ENCODE data around the gene SOCS4.
"Not testable (repeated sequence)": the region's sequence is repeated elsewhere in the genome, so short reads cannot be mapped to it uniquely, and the experiment has no call there.

The SOCS4 gene

DNA sequence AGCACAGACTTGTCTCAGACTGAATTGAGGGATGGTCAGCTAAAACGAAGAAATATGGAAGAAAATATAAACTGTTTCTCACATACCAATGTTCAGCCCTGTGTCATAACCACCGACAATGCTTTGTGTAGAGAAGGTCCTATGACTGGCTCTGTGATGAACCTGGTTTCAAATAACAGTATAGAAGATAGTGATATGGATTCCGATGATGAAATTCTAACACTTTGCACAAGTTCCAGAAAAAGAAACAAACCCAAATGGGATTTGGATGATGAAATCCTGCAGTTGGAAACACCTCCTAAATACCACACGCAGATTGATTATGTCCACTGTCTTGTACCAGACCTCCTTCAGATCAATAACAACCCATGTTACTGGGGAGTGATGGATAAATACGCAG is 16.5 kb downstream of the SOCS4 start:
- H3K27me3 Mint-ChIP-seq: no peaks in the 10 kb centered on the region
- H3K9me3 Mint-ChIP-seq: no peaks in the 10 kb centered on the region
- H3K27ac Mint-ChIP-seq: no peak overlapping the region
- peaks cover 10% of the 10 kb centered on the region for H3K36me3 Mint-ChIP-seq
- no peak overlapping the region for H3K4me3 Mint-ChIP-seq
- peaks cover 22% of the 10 kb centered on the region for H3K4me1 Mint-ChIP-seq

DNA sequence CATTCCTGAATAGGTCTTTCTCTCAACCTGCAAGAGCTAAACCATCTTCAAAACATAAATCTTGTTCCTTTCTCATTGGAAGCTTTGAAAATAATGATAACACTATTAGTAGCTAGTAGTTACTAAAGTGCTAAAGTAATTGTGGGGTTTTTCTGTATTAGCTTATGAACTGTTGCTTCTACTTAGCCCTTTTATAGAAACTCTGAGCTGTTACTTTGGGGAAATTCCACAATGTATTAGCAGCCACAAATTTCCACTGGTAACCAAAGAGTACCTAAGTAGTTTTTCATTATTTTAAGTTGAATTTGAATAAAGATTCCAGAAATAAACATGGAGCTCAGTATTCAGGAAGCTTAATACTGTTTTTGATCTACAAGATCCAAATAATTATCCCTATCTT is 18.1 kb downstream of the SOCS4 start:
- peak overlapping the region; percentile 78 for H3K27ac Mint-ChIP-seq
- peaks cover 10% of the 10 kb centered on the region for H3K36me3 Mint-ChIP-seq
- no peaks in the 10 kb centered on the region for H3K27me3 Mint-ChIP-seq
- no peaks in the 10 kb centered on the region for H3K9me3 Mint-ChIP-seq
- peak overlapping the region; percentile 42 for H3K4me3 Mint-ChIP-seq
- peaks cover 15% of the 10 kb centered on the region for H3K4me1 Mint-ChIP-seq

DNA sequence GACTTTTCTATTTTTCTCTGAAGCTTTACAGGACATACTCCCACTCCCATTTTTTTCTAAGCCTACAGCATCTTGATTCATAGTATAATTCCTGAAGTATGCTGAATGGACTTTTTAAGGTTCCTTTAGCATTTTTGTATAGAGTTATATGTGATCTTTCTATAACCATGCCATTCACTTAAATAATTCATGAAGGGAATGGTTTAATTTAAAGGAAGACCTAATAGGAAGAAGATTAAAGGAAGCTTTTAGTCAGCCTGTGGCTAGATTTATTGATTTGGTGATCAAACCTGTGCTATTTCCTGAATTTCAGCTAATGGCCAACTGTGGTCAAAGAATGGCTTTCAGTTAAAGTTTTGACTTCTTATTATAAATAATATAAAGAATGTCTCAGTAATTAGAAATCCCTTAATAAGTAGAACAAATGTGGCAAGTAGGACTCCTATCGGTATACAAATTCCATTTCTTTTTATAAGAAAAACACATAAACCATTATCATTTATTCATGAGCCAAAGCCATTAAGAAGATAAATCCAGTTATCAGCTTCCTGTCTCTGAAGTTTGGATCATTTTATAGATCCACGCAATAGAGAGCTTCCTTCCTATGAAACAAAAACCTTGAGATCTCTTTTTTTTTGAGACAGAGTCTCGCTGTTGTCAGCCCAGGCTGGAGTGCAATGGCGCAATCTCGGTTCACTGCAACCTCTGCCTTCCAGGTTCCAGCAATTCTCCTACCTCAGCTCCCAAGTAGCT is 20.4 kb downstream of the SOCS4 start:
- H3K27me3 Mint-ChIP-seq: no peaks in the 10 kb centered on the region
- peaks cover 25% of the 10 kb centered on the region for H3K4me1 Mint-ChIP-seq
- no peak overlapping the region for H3K27ac Mint-ChIP-seq
- H3K9me3 Mint-ChIP-seq: no peaks in the 10 kb centered on the region
- peaks cover 10% of the 10 kb centered on the region for H3K36me3 Mint-ChIP-seq
- H3K4me3 Mint-ChIP-seq: no peak overlapping the region

DNA sequence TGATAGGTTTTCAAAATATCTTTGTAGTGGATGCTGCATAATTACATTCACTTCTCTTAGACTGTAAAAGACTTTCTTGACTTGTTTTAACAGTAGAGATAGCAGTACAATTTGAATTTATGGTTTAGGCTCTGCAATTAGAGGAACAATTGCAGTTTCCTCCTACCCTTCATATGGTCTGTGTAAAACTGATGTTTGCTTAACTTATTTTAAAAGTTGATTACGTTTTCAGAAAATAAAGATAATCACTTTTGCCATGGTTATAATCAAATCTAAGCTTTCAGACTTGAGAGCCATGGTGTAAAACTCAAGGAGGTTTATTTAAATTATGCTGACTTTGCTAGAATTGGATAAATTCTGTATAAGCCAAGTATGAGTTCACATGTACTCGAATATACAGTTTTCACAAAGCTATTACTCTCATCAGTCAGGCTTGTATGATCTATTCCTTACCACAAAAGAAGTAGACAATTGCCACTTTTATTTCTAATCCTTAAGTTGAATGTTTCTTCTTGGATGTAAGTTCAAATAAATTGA is 21.9 kb downstream of the SOCS4 start:
- Mint-ChIP-seq H3K36me3 (peaks cover 9% of the 10 kb centered on the region), H3K27ac (no peak overlapping the region), H3K4me3 (no peak overlapping the region), H3K4me1 (peaks cover 36% of the 10 kb centered on the region), H3K9me3 (no peaks in the 10 kb centered on the region), H3K27me3 (no peaks in the 10 kb centered on the region)

DNA sequence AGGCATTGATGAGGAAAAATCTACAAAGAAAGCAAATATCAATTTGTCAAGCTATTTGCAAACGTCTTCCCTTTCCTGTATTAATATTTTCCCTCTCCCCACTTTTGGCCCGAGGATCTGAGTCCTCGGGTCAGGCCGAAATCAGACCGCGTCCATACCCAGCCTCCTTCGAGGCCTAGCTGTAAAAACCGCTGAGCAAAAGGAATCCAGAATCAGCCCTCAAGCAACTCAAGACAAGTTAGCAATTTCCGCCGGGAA is 24.1 kb downstream of the SOCS4 start:
- Mint-ChIP-seq H3K27ac (peak overlapping the region; percentile 93), H3K4me1 (peaks cover 40% of the 10 kb centered on the region), H3K9me3 (no peaks in the 10 kb centered on the region), H3K36me3 (peaks cover 14% of the 10 kb centered on the region), H3K27me3 (no peaks in the 10 kb centered on the region), H3K4me3 (peak overlapping the region; percentile 87)

DNA sequence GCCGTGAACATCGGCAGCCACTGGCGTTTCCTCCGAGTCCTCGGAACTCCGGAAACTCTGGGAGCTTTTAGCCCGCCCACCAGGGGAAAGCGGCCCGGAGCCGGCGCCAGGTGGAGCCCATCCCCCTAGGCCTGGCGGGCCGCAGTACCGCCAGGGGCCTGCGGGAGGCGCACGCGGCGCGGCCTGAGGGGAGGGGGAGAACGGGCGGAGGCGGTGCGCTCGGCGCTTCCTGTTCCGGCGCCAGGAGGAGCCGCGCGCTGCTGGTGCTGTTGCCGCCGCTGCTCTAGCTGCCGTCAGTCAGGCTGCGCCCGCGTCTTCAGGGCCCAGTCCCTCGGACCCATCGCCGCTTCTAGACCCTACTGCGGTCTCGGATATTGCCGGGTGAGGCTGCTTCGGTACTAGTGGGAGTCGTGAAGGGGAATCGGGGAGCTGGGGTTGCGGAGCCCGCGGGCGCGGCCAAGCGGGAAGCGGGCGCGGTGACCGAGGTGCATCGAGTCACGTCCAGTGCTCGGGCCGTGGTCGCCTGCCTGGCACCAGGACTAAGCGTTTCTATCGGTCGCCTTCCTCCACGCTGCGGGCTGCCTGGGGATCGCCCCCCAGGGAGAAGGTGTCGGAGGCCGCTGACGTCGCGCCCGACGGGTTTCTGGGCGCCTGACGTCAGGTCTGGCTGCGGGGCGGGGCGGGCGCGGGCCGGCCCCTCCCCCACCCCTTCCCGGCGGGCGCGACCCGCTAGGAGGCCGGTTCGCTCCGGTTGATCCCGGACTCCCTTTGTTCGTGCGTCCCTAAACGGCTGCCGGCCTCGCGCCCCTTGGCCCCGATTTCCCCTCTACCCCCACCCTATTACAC is 24.6 kb downstream of the SOCS4 start, which contains the start of gene MAPK1IP1L:
Gene MAPK1IP1L (plus strand): TSS at position 225 of the 846 bp plus-strand sequence. CDS start 10,037 bp downstream, outside the sequence.
- Mint-ChIP-seq H3K27ac (peak within 1 kb of the TSS; percentile 93), H3K4me3 (peak within 1 kb of the TSS; percentile 88), H3K36me3 (peaks cover 14% of the 10 kb centered on the region), H3K27me3 (no peaks in the 10 kb centered on the region), H3K9me3 (no peaks in the 10 kb centered on the region), H3K4me1 (peaks cover 45% of the 10 kb centered on the region)

DNA sequence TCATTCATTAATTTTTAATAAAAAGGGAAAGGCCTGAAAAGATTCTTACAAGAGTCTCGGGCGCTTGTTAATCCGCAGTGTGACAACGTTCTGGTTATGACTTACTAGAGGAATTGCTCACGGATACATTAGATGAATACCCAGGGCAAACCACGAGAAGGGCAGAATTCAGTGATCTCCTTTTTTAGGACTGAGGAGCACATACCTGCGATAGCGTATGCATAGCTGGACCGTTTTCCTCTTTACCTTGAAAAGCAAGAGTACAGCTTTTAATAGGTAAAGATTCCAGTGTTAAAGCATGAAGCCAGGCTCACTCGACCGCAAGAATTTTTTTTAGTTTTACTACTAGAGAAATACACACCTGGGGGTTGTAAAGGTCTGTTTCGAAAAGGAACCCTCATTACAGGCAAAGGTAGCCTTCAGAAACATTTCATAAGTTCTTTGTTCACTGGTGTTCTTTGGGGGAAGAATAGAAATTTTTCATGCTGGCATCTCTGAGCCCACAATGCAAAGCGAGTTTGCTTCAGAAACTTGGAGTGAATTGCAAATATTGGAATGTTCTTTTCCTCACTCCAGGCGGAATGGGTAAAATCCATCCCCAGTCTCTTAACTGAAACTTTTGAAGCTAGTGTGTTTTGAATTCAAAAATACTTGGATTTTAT is 25.4 kb downstream of the SOCS4 start:
- Mint-ChIP-seq H3K9me3 (no peaks in the 10 kb centered on the region), H3K36me3 (peaks cover 14% of the 10 kb centered on the region), H3K4me1 (peaks cover 47% of the 10 kb centered on the region), H3K27ac (peak overlapping the region; percentile 82), H3K27me3 (no peaks in the 10 kb centered on the region), H3K4me3 (peak overlapping the region; percentile 88)

DNA sequence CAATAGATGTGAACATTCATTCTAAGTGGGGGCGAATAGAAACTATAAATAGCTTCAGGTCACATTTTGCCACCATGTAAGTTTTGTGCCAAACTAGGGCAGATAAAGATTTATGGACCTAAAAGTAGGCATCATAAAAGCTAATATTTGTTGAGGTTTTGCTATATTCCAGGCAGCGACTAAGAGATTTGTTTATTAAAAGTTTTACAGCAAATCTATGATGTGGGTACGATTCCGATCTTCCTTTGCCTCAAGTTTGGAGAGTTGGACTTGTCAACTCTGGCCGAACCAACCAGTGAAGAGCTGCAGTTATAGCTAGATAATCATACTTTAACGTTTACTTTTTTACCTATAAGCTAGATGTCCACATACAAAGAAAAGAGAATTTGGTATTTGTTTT is 26.0 kb downstream of the SOCS4 start:
- Mint-ChIP-seq H3K9me3 (no peaks in the 10 kb centered on the region), H3K27ac (peak overlapping the region; percentile 82), H3K4me3 (peak overlapping the region; percentile 88), H3K27me3 (no peaks in the 10 kb centered on the region), H3K4me1 (peaks cover 49% of the 10 kb centered on the region), H3K36me3 (peaks cover 14% of the 10 kb centered on the region)

DNA sequence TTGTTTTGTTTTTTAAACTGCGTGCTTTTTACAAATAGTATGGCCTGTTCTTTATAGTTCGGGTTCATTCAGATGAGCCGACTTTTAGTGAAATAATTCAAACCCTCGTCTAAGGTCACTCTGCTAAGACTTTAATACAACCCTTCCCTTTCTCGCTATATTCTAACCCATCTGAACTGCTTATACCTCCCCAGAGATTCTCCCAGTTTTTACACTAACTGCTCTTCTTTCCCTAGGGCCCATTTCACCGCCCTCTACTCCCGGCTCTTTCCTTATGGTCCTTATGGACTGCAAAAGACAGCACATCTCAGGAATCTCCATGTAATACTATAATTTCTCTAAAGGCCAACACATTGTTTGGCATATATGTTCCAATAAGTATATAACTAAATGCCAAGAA is 26.5 kb downstream of the SOCS4 start:
- Mint-ChIP-seq H3K36me3 (peaks cover 16% of the 10 kb centered on the region), H3K4me3 (peak overlapping the region; percentile 88), H3K9me3 (no peaks in the 10 kb centered on the region), H3K27ac (peak overlapping the region; percentile 60), H3K4me1 (peaks cover 54% of the 10 kb centered on the region), H3K27me3 (no peaks in the 10 kb centered on the region)

DNA sequence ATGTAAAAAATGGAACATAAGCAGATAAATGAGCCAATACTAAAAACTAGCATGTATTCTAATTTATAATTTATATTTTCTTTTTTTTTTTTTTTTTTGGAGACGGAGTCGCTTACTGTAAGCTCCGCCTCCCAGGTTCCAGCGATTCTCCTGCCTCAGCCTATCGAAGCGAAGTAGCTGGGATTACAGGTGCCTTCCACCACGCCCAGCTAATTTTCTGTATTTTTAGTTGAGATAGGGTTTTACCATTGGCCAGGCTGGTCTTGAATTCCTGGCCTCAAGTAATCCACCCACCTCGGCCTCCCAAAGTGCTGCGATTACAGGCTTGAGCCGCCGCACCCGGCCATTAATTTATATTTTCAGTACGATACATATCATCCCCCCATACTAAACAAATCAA is 27.1 kb downstream of the SOCS4 start:
- peak overlapping the region; percentile 88 for H3K4me3 Mint-ChIP-seq
- no peaks in the 10 kb centered on the region for H3K27me3 Mint-ChIP-seq
- peaks cover 16% of the 10 kb centered on the region for H3K36me3 Mint-ChIP-seq
- no peaks in the 10 kb centered on the region for H3K9me3 Mint-ChIP-seq
- peak overlapping the region; percentile 41 for H3K27ac Mint-ChIP-seq
- peaks cover 54% of the 10 kb centered on the region for H3K4me1 Mint-ChIP-seq

DNA sequence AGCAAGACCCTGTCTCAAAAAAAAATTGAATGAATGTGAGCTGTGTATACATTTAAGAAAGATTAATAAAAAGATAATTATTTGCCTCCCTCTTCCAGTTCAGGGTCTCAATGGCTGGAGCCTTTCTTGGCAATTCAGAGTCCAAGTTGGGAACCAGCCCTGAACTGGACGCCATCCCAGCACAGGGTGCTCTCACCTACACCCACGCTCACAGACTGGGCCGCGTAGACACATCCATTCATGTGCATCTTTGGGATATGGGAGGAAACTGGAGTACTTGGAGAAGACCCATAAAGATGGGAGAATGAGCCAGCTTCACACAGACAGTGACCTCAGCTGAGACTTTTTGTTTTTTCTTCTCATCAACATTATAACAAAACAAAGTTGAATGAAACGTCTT is 30.9 kb downstream of the SOCS4 start:
- Mint-ChIP-seq H3K27me3 (no peaks in the 10 kb centered on the region), H3K4me3 (no peak overlapping the region), H3K27ac (no peak overlapping the region), H3K36me3 (peaks cover 20% of the 10 kb centered on the region), H3K9me3 (no peaks in the 10 kb centered on the region), H3K4me1 (peaks cover 69% of the 10 kb centered on the region)

DNA sequence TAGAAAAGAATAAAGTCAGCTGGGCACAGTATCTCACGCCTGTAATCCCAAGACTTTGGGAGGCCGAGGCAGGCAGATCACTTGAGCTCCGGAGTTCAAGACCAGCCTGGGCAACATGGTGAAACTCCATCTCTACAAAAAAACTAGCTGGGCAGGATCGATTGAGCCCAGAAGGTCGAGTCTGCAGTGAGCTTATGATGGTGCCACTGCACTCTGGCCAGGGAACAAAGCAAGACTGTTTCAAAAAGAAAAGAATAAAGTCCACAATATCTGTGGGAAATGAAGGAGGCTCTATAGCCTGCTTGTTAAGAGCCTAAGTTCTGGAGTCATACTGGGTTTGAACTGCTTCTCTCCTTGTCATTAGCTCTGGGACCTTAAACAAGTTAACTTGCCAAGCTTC is 32.3 kb downstream of the SOCS4 start:
- no peaks in the 10 kb centered on the region for H3K9me3 Mint-ChIP-seq
- no peak overlapping the region for H3K4me3 Mint-ChIP-seq
- H3K4me1 Mint-ChIP-seq: peaks cover 60% of the 10 kb centered on the region
- no peaks in the 10 kb centered on the region for H3K27me3 Mint-ChIP-seq
- peaks cover 15% of the 10 kb centered on the region for H3K36me3 Mint-ChIP-seq
- H3K27ac Mint-ChIP-seq: peak overlapping the region; percentile 2

DNA sequence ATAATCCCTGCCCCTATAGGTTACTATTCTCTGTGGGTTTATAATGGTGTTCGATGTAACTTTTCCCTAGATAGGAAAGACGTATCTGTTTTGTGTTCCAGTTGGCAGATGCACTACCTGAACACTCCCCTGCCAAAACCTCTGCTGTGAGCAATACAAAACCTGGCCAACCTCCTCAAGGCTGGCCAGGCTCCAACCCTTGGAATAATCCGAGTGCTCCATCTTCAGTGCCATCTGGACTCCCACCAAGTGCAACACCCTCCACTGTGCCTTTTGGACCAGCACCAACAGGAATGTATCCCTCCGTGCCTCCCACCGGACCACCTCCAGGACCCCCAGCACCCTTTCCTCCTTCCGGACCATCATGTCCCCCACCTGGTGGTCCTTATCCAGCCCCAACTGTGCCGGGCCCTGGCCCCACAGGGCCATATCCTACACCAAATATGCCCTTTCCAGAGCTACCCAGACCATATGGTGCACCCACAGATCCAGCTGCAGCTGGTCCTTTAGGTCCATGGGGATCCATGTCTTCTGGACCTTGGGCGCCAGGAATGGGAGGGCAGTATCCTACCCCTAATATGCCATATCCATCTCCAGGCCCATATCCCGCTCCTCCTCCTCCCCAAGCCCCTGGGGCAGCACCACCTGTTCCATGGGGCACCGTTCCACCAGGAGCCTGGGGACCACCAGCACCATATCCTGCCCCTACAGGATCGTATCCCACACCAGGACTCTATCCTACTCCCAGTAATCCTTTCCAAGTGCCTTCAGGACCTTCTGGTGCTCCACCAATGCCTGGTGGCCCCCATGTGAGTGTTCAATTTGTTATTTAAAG is 35.7 kb downstream of the SOCS4 start:
- no peak overlapping the region for H3K4me3 Mint-ChIP-seq
- H3K27ac Mint-ChIP-seq: peak overlapping the region; percentile 74
- peaks cover 43% of the 10 kb centered on the region for H3K4me1 Mint-ChIP-seq
- H3K27me3 Mint-ChIP-seq: no peaks in the 10 kb centered on the region
- peaks cover 22% of the 10 kb centered on the region for H3K36me3 Mint-ChIP-seq
- no peaks in the 10 kb centered on the region for H3K9me3 Mint-ChIP-seq

DNA sequence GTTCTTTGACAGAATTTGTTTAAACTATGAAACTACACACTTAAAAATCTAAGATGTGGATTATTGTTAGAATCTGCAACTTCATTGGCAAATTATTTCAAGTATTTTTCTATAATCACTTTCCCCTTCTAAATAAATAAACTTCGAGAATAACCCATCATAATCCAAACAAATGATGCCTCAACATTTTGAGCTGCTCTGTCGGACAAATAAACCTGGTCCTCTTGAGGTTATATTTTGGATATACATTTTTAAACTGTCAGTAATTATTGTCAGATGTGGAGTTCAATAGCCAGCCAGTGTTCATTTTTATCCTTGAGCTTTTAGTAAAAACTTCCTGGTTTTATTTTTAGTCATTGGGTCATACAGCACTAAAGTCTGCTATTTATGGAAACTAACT is 37.9 kb downstream of the SOCS4 start:
- not testable (repeated sequence) for H3K4me3 Mint-ChIP-seq, H3K27me3 Mint-ChIP-seq, H3K27ac Mint-ChIP-seq, H3K9me3 Mint-ChIP-seq
- Mint-ChIP-seq H3K4me1 (peaks cover 30% of the 10 kb centered on the region), H3K36me3 (peaks cover 18% of the 10 kb centered on the region)

DNA sequence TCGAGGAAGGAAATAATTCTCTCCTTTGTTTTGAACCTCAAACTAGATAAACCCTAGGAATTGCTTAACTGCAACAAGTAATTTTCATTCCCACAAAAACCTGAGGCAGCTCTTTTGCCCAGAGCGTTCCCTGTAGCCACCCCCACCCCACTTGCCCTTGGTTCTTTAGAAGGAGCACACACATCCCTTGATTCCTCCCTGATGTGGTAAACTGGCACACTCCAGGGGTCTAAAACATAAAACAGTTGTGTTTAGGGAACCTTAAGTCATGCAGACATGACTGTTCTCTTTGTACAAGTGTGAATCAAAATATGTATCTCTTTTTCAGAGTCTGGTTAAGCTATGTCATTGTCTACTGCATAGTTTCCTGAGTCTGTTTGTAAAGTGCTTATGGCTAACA is 38.4 kb downstream of the SOCS4 start:
- no peaks in the 10 kb centered on the region for H3K27me3 Mint-ChIP-seq
- H3K36me3 Mint-ChIP-seq: peaks cover 17% of the 10 kb centered on the region
- H3K27ac Mint-ChIP-seq: no peak overlapping the region
- H3K4me3 Mint-ChIP-seq: no peak overlapping the region
- peaks cover 27% of the 10 kb centered on the region for H3K4me1 Mint-ChIP-seq
- H3K9me3 Mint-ChIP-seq: no peaks in the 10 kb centered on the region

Measured in activated naive CD4-positive, alpha-beta T cell treated with anti-CD3 and anti-CD28 coated beads, Interleukin-2, amount 50 U/mL, for 24 hours (primary cell).